H9 (cell line): ENCODE results near the gene KTN1. TPM values are rescaled to one million over a fixed set of nuclear protein-coding genes. Genes with fewer than 3 reads are reported as not detected.

Source experiments
- DNase-seq: peaks from one replicate; pipeline ENCODE4 v3.0.0-alpha.2; 2017
- H2AFZ ChIP-seq: one replicate; pipeline ENCODE4 v1.6.1; 2013; ENCODE audit warnings: mild to moderate bottlenecking, low read length, control low read depth, moderate library complexity
- H2AK5ac ChIP-seq: 2 replicates; pipeline ENCODE4 v1.6.1; 2013; ENCODE audit warnings: low read length, control low read depth, mixed read lengths; ENCODE audit not compliant: insufficient read length
- H2BK120ac ChIP-seq: one replicate; pipeline ENCODE4 v1.6.1; 2013; ENCODE audit warnings: low read depth, mild to moderate bottlenecking, low read length, control low read depth, inconsistent platforms; ENCODE audit not compliant: poor library complexity, severe bottlenecking
- H2BK12ac ChIP-seq: 2 replicates; pipeline ENCODE4 v1.6.1; 2013; ENCODE audit warnings: low read length, control low read depth, mixed read lengths, low read depth; ENCODE audit not compliant: insufficient read length
- H2BK15ac ChIP-seq: 2 replicates; pipeline ENCODE4 v1.6.1; 2013; ENCODE audit warnings: low read depth, low read length, control low read depth
- H2BK20ac ChIP-seq: one replicate; pipeline ENCODE4 v1.6.1; 2013; ENCODE audit warnings: low read depth, mild to moderate bottlenecking, low read length, control low read depth, inconsistent platforms; ENCODE audit not compliant: poor library complexity, severe bottlenecking
- H2BK5ac ChIP-seq: 2 replicates; pipeline ENCODE4 v1.6.1; 2013; ENCODE audit warnings: low read length, control low read depth, mixed read lengths; ENCODE audit not compliant: insufficient read length
- H3K14ac ChIP-seq: 2 replicates; pipeline ENCODE4 v1.6.1; 2013; ENCODE audit warnings: low read length, control low read depth; ENCODE audit not compliant: insufficient read depth
- H3K18ac ChIP-seq: 2 replicates; pipeline ENCODE4 v1.6.1; 2013; ENCODE audit warnings: low read depth, mild to moderate bottlenecking, mixed read lengths, low read length, control low read depth; ENCODE audit not compliant: insufficient read length
- H3K23ac ChIP-seq: 2 replicates; pipeline ENCODE4 v1.6.1; 2013; ENCODE audit warnings: low read length, control low read depth, mixed read lengths, low read depth; ENCODE audit not compliant: insufficient read length
- H3K23me2 ChIP-seq: 2 replicates; pipeline ENCODE4 v1.6.1; 2013; ENCODE audit warnings: low read depth, mild to moderate bottlenecking, mixed read lengths, low read length, control low read depth; ENCODE audit not compliant: insufficient read length, poor library complexity, severe bottlenecking
- H3K27ac ChIP-seq: 2 replicates; pipeline ENCODE4 v1.5.1; 2013; ENCODE audit warnings: low read length, control low read depth, mixed read lengths, low read depth; ENCODE audit not compliant: insufficient read length
- H3K27me3 ChIP-seq: 2 replicates; pipeline ENCODE4 v1.6.1; 2013; ENCODE audit warnings: low read length, control low read depth, inconsistent platforms; ENCODE audit not compliant: insufficient read depth
- H3K4ac ChIP-seq: 2 replicates; pipeline ENCODE4 v1.6.1; 2013; ENCODE audit warnings: low read depth, mild to moderate bottlenecking, control low read depth, inconsistent platforms, low read length, moderate library complexity
- H3K4me1 ChIP-seq: 2 replicates; pipeline ENCODE4 v1.6.1; 2013; ENCODE audit warnings: low read length, control low read depth, inconsistent platforms; ENCODE audit not compliant: insufficient read depth
- H3K4me2 ChIP-seq: 2 replicates; pipeline ENCODE4 v1.6.1; 2013; ENCODE audit warnings: low read length, control low read depth, mixed read lengths; ENCODE audit not compliant: insufficient read length, insufficient read depth
- H3K56ac ChIP-seq: 2 replicates; pipeline ENCODE4 v1.6.1; 2013; ENCODE audit warnings: low read depth, mild to moderate bottlenecking, mixed read lengths, low read length, control low read depth; ENCODE audit not compliant: insufficient read length
- H3K79me1 ChIP-seq: 2 replicates; pipeline ENCODE4 v1.6.1; 2013; ENCODE audit warnings: low read depth, mild to moderate bottlenecking, moderate library complexity, low read length, control low read depth, inconsistent platforms; ENCODE audit not compliant: insufficient read depth, poor library complexity, severe bottlenecking
- H3K79me2 ChIP-seq: 2 replicates; pipeline ENCODE4 v1.6.1; 2013; ENCODE audit warnings: low read length, control low read depth, inconsistent platforms; ENCODE audit not compliant: insufficient read depth
- H3K9ac ChIP-seq: 2 replicates; pipeline ENCODE4 v1.6.1; 2013; ENCODE audit warnings: low read length, control low read depth, mixed read lengths; ENCODE audit not compliant: insufficient read length; ENCODE audit errors: extremely low read depth
- H3K9me3 ChIP-seq: one replicate; pipeline ENCODE4 v1.6.1; 2013; ENCODE audit warnings: low read depth, low read length, inconsistent platforms; ENCODE audit not compliant: control insufficient read depth
- H3T11ph ChIP-seq: one replicate; pipeline ENCODE4 v1.6.1; 2013; ENCODE audit warnings: mild to moderate bottlenecking, low read length, control low read depth, inconsistent platforms
- H4K20me1 ChIP-seq: one replicate; pipeline ENCODE4 v1.6.1; 2013; ENCODE audit not compliant: control insufficient read depth, insufficient read length, insufficient read depth
- H4K5ac ChIP-seq: 2 replicates; pipeline ENCODE4 v1.6.1; 2013; ENCODE audit warnings: low read depth, mild to moderate bottlenecking, mixed read lengths, low read length, control low read depth; ENCODE audit not compliant: insufficient read length
- H4K8ac ChIP-seq: replicated peaks from 2 replicates; pipeline ENCODE4 v1.6.1; 2013; ENCODE audit warnings: low read length, control low read depth, mixed read lengths, low read depth; ENCODE audit not compliant: insufficient read length
- H4K91ac ChIP-seq: 2 replicates; pipeline ENCODE4 v1.6.1; 2013; ENCODE audit warnings: low read depth, mild to moderate bottlenecking, moderate library complexity, mixed read lengths, low read length, control low read depth; ENCODE audit not compliant: insufficient read length
- H3K27ac Mint-ChIP-seq, 3 experiments: 2 replicates in 2 of 3; 3 replicates in 1 of 3; pipeline ENCODE4 v1.8.0; 2020 to 2021; ENCODE audit warnings: mixed read lengths in 3 of 3, mild to moderate bottlenecking in 1 of 3, moderate library complexity in 1 of 3
- H3K27me3 Mint-ChIP-seq: 2 replicates; pipeline ENCODE4 v1.8.0; 2021; ENCODE audit warnings: low read depth, mild to moderate bottlenecking, moderate library complexity, mixed read lengths
- H3K36me3 Mint-ChIP-seq, 3 experiments: 2 replicates in 2 of 3; 3 replicates in 1 of 3; pipeline ENCODE4 v1.8.0; 2020 to 2021; ENCODE audit warnings: low read depth in 3 of 3, mixed read lengths in 3 of 3; ENCODE audit not compliant: insufficient read depth in 1 of 3
- H3K4me1 Mint-ChIP-seq, 2 experiments: 2 replicates each; pipeline ENCODE4 v1.8.0; 2020; ENCODE audit warnings: mixed read lengths in 2 of 2
- H3K4me3 Mint-ChIP-seq, 2 experiments: 2 replicates in 1 of 2; 3 replicates in 1 of 2; pipeline ENCODE4 v1.8.0; 2020 to 2021; ENCODE audit warnings: mild to moderate bottlenecking in 2 of 2, mixed read lengths in 2 of 2, moderate library complexity in 1 of 2
- H3K9me3 Mint-ChIP-seq, 2 experiments: 2 replicates in 1 of 2; 3 replicates in 1 of 2; pipeline ENCODE4 v1.8.0; 2020; ENCODE audit warnings: mild to moderate bottlenecking in 2 of 2, mixed read lengths in 2 of 2, moderate library complexity in 1 of 2
- CTCF ChIP-seq: fragments of 200-600 bp; sonication (generic); conservative IDR thresholded peaks from 3 replicates; pipeline ENCODE4 v1.8.0; 2021; ENCODE audit warnings: antibody characterized with exemption, mild to moderate bottlenecking
- WGBS: extraction: QIAGEN DNeasy Blood & Tissue Kit; methylation state at CpG from one replicate; pipeline ENCODE4 v1.1.7; 2013; ENCODE audit warnings: missing lambda C conversion rate, low lambda C conversion rate, mixed read lengths; ENCODE audit not compliant: insufficient read length; ENCODE audit errors: extremely low coverage; 5-methylcytosine and 5-hydroxymethylcytosine counted together
- total RNA-seq: library from RNA; stranded (reverse); gene quantifications from 2 replicates; pipeline ENCODE4 v1.2.1, GENCODE V29; 2021

KTN1 gene
- total RNA-seq, 1 experiment from 2014 or later, result 128 TPM

GRCh38 chr14:55724736-55725135 lies 144.7 kb downstream of the KTN1 start:
- Histone ChIP-seq H4K8ac (no peak overlapping the region), H3K27me3 (no peaks in the 10 kb centered on the region), H4K20me1 (no peaks in the 10 kb centered on the region), H2BK15ac (no peak overlapping the region), H3T11ph (no peak overlapping the region), H4K5ac (no peak overlapping the region), H2BK20ac (no peak overlapping the region), H3K23ac (no peak overlapping the region), H2BK120ac (no peak overlapping the region), H3K4me2 (no peak overlapping the region), H3K9me3 (no peaks in the 10 kb centered on the region), H3K14ac (no peak overlapping the region), H3K79me1 (no peaks in the 10 kb centered on the region), H3K27ac (no peak overlapping the region), H3K4ac (no peak overlapping the region), H4K91ac (no peak overlapping the region), H2BK5ac (no peak overlapping the region), H3K18ac (no peak overlapping the region), H3K4me1 (no peaks in the 10 kb centered on the region), H2AK5ac (no peak overlapping the region), H3K9ac (no peak overlapping the region), H2AFZ (no peak overlapping the region), H2BK12ac (no peak overlapping the region), H3K56ac (no peak overlapping the region), H3K23me2 (no peaks in the 10 kb centered on the region), H3K79me2 (no peaks in the 10 kb centered on the region; the same call in 1 of the 2 replicates)
- Mint-ChIP-seq H3K27ac (no peak overlapping the region), H3K27me3 (no peaks in the 10 kb centered on the region), H3K9me3 (no peaks in the 10 kb centered on the region), H3K36me3 (no peaks in the 10 kb centered on the region), H3K4me1 (no peaks in the 10 kb centered on the region; a peak in 1 of 4 replicates), H3K4me3 (no peak overlapping the region)
- no peak for TF ChIP-seq CTCF
- WGBS, result no CpG with 5 or more reads among the region's 1 CpG
- DNase-seq, result no peak
